GM19324 (cell line): ENCODE data around the gene STK33.

Source experiments
- ATAC-seq: cut with Tn5 transposase; IDR thresholded peaks from one replicate; pipeline ENCODE4 v1.9.1; 2021; ENCODE audit warnings: mild to moderate bottlenecking, moderate library complexity; ENCODE audit not compliant: unreplicated experiment, low FRiP score

STK33 gene

DNA sequence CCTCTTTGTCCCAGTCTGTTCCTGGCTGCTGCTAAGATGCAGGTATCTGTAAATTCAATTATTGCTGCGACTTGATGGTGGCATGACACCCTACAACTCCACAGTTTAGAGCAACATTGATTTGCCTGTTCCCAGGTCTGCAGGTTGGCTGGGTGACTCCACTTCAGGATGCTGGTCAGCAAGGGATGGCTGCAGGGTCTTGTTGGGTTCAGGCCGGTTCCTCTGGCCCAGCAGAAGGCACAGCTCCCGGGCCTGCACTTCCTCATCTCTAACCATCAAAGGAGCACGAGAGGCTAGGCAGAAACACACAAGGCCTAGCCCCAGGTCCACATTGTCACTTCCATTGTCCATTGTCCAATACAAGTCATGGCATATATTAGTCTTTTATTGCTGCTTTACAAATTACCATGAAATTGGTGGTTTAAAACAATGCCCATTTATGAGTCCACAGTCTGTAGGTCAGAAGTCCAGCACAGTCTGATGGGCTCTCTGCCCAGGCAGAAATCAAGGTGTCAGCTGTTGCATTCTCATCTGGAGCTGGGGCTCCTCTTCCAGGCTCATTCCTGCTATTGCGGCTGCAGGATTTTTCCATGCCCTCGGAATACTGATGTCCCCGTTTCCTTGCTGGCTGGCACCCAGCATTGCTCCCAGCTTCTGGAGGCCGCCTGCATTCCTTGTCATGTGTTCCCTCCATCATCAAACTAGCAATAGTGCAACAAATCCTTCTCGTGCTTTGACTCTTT lies 233.8 kb downstream of the STK33 start:
- no peak for ATAC-seq

DNA sequence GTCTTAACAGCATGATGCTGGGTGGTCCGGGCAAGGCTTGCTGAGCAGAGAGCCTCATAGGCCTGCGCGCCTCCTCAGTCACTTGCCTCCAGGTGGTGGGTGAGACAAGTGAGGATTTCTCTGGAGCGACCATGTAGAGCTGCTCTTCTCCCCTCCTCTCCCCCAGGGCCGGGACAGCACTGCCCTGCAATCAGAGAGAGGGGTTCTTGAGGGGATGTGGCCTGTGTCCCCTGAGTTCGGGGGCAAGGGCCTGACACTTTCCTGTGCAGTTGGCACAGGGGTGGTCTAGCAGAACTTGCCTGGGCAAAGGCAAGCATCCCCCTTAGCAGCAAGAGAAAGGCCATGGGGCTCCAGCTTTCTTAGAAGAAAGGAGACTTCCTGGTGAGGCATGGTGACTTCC lies 234.5 kb downstream of the STK33 start:
- ATAC-seq: no peak

- no peak for ATAC-seq
Observed at GRCh38 chr11:8357891-8358566, 236.0 kb downstream of the STK33 start.

DNA sequence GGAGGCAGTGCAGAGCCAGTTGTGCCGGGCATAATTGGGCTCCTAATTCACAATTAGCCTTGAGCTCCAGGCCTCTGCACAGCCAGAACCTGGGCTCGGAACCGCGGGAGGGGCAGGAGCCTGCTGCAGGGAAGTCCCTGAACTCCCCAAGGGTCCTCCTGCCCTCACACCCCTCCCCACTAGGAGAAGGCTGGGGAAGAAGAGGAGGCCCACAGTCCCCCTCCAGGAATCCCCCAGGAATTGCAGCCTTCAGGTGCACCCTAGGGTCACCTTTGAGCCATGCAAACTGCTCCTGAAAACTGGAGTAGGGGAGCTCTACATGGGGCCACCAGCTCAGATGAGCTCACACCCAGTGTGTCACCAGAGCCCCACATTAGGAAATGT lies 236.5 kb downstream of the STK33 start:
- no peak for ATAC-seq

- ATAC-seq: no peak
Observed at GRCh38 chr11:8356721-8357504, 237.1 kb downstream of the STK33 start.

- no peak for ATAC-seq
Observed at GRCh38 chr11:8356216-8356615, 237.8 kb downstream of the STK33 start.

DNA sequence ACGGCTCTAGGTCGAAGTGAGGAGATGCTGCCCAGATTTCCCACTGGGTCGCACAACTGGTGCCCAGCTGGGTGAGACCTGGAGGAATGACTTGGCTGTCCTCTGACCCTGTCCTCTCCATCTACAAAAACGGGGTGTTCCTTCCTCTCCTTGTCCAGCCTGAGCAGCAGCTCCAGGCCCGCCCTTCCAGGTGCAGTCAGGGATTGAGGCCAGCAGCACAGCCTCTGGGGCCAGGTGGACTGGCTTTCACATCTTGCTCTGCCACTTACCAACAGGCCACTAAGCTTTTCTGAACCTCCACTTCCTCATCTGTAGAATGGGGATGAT lies 238.6 kb downstream of the STK33 start:
- no peak for ATAC-seq

GRCh38 chr11:8354622-8355415 lies 239.2 kb downstream of the STK33 start:
- no peak for ATAC-seq

DNA sequence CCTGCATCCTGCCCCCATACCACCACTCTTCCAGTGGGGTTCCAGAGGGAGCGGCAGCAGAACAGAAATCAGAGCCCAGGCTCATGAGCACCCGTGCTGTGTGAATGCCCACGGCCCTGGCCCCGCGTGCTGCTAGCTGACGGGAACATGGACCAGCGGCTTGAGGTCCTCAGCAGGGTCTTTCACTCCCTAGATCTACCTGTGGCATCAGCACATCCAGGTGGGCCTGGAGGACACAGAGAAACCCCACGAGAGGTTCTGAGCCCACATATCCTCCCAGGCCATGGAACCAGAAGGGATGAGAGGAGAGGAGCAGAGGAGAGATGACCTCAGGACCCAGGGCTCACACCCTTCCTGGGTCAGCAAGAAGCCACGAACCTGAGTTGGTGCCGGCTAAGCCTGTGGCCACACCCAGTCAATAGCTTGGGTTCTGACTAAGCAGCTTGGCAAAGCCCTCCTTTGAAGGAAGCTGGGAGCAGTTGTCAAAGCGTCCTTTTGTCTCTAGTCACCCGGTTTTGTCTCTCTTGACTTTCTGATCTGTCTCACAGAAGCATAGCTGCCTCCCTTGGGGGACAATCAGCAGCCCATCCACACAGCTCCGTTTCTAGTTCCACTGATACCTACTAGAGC lies 241.0 kb downstream of the STK33 start:
- no peak for ATAC-seq

DNA sequence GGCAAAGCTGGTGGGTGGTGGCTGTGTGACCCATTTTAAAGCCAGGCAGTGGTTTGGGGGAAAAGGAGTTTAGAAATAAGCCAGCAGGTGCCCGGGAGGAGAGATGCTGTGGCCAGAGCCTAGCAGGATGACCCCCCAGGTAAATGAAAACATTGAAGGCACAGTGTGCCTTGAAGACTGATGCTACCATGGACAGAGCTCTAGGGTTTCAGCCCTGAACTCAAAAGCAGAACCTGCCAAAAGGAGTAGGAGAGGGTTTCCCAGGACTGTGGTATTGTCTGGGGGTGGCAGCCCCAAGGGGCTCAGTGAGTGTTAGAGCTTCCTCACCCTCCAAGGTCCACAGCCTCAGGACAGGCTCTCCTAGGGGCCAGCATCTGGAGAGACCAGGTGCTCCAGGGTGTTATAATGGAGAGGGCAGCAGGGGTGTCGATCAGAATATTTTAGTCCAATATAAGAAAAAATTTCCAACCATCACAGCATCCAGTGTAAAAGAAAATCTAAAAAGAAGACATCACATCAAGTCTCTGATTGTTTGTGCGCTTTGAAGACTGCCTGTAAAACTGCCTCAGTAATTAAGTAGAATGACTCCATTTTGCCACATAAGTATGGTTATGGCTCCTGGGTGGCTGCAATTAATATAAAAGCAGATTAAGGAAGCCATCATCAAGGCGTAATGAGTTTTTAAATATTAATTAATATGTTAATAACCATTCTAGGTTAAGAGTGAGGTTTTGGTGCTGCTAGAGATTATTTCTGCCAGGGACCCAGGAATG lies 241.7 kb downstream of the STK33 start:
- no peak for ATAC-seq

DNA sequence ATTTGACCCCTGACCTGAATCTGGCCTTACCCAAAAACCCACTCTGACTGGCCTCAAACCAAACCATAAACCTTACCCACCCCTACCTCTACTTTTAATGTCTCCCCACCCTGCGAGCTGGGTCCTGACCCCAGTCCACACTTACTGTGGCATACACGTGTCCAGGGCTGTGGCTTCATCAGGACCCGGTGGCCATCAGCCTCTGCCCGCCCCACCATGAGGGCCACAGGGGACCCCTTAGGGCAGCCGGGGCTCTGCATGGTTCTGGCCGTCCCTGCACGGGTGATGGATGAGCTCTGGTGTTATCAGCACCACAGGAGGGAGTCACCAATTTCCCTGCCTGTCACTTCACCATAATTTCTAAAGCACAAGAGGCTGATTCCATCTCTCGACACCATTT lies 242.8 kb downstream of the STK33 start:
- ATAC-seq: no peak

GRCh38 chr11:8347978-8348377 lies 246.1 kb downstream of the STK33 start:
- ATAC-seq: no peak

GRCh38 chr11:8346157-8346755 lies 247.8 kb downstream of the STK33 start:
- ATAC-seq: no peak

DNA sequence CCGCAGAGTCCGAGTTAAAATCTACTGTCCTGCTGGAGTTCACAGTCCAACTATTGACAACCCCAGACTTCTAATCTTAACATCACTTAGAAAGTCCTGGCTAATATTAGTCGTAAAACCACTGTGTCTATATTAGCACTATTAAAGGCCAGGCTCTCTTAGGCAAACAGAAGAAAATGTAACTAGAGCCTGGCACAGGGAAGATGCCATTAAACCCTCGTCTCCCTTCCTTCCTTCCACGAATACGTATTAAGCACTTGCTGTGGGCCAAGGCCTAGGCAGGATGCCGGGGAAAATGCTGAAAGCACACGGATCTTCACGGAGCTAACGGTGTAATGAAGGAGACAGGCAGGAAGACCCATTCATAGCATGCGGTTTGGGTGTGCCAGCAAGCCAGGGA lies 248.8 kb downstream of the STK33 start:
- no peak for ATAC-seq

GRCh38 chr11:8344346-8344745 lies 249.7 kb downstream of the STK33 start:
- ATAC-seq: no peak

- peak; percentile 74 for ATAC-seq
Observed at GRCh38 chr11:8342821-8343681, 251.0 kb downstream of the STK33 start.

- no peak for ATAC-seq
Observed at GRCh38 chr11:8341996-8342395, 252.0 kb downstream of the STK33 start.
